Measurements from ENCODE around the gene ADM5.

GRCh38 chr19:49645592-49645991 lies 43.8 kb upstream of the ADM5 start:
- TF ChIP-seq POLR2A (IDR thresholded peaks at IDR 0.05; ENCODE audit: low read depth), result no peak
- TF ChIP-seq CTCF (IDR thresholded peaks at IDR 0.05), result no peak
- TF ChIP-seq POLR2AphosphoS5 (IDR thresholded peaks at IDR 0.05), result no peak
